HUES6 (cell line): ENCODE results near the gene NRGN.

Experiments
- H3K27ac ChIP-seq: 2 replicates; pipeline ENCODE4 v1.7.0; 2013; ENCODE audit warnings: low read depth, mild to moderate bottlenecking, low read length, inconsistent platforms
- H3K27me3 ChIP-seq: 2 replicates; pipeline ENCODE4 v1.6.1; 2013; ENCODE audit warnings: low read length; ENCODE audit not compliant: control insufficient read depth, insufficient read depth
- H3K36me3 ChIP-seq: 2 replicates; pipeline ENCODE4 v1.6.1; 2013; ENCODE audit warnings: low read length; ENCODE audit not compliant: control insufficient read depth, insufficient read depth
- H3K4me1 ChIP-seq: 2 replicates; pipeline ENCODE4 v1.6.1; 2013; ENCODE audit warnings: low read length; ENCODE audit not compliant: control insufficient read depth, insufficient read depth
- H3K4me3 ChIP-seq: 2 replicates; pipeline ENCODE4 v1.5.1; 2013; ENCODE audit warnings: low read depth, low read length
- H3K9ac ChIP-seq: one replicate; pipeline ENCODE4 v1.6.1; 2013; ENCODE audit warnings: mild to moderate bottlenecking, low read length
- H3K9me3 ChIP-seq: 2 replicates; pipeline ENCODE4 v1.6.1; 2013; ENCODE audit warnings: low read depth, low read length; ENCODE audit not compliant: control insufficient read depth, insufficient read depth

NRGN gene

DNA sequence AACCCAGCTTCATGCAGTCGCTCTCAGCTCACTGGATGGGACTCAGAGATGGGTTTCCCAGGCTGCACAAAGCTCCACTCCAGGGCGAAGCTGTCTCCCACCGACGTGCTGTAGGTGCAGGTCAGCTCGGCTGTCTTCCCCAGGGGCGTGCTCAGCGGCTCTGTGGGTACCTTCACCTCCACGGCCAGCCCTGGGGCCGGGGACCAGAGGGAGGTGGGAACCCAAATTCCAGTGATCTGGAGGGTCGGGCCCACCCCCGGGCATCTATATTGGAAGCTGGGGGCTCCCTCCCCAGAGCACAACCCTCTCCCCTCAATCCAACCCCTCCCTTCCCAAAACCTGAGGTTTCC lies 11.6 kb downstream of the NRGN start:
- peaks cover 98% of the 10 kb centered on the region for H3K27me3 ChIP-seq
- no peaks in the 10 kb centered on the region for H3K36me3 ChIP-seq
- H3K4me1 ChIP-seq: peaks cover 32% of the 10 kb centered on the region
- no peak overlapping the region for H3K9ac ChIP-seq
- H3K4me3 ChIP-seq: peak overlapping the region; percentile 46
- no peaks in the 10 kb centered on the region for H3K9me3 ChIP-seq
- H3K27ac ChIP-seq: no peak overlapping the region

DNA sequence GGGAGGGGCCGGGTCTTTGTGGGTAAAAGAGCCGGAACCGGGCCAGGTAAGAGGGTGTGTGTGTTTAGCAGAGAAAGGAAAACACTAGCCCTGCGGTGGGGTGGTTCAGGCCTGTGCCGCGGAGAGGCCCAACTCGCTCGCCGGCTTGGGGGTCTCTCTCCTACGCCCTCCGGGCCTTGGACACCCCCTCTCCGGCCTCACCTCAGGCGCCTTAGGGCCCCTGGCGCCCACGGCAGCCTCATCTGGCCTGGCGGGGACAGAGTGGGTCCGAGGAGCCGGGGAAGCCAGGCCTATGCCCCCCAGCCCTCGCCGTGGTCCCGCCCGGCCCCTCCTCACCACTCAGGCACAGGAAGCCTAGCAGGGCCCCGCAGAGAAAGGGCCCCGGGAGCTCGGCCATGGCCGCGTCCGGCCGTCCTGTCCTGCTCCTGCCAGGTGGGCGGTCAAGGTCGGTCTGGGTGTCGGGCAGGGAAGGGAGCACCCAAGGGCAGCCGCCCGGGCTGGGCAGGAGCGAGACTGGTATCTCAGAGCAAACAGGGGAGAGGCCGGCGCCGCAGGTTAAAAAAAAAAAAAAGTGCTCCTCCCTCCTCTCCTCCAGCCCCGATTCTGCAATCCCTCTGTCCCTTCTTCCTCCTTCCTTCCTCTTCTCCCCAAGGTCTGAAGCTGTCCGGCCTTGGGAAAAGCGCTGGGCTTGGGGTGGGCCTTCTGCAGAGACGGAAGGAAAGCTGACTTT lies 12.2 kb downstream of the NRGN start, which contains the start of gene VSIG2:
VSIG2 (minus strand) TSS at position 515 of the 730 bp plus-strand sequence; CDS start at position 397, 118 bp downstream.
- H3K9me3 ChIP-seq: no peaks in the 10 kb centered on the region
- peak within 1 kb of the TSS; percentile 46 for H3K4me3 ChIP-seq
- H3K27ac ChIP-seq: no peak within 1 kb of the TSS
- H3K36me3 ChIP-seq: no peaks in the 10 kb centered on the region
- no peak within 1 kb of the TSS for H3K9ac ChIP-seq
- H3K27me3 ChIP-seq: peaks cover 99% of the 10 kb centered on the region
- H3K4me1 ChIP-seq: peaks cover 35% of the 10 kb centered on the region

DNA sequence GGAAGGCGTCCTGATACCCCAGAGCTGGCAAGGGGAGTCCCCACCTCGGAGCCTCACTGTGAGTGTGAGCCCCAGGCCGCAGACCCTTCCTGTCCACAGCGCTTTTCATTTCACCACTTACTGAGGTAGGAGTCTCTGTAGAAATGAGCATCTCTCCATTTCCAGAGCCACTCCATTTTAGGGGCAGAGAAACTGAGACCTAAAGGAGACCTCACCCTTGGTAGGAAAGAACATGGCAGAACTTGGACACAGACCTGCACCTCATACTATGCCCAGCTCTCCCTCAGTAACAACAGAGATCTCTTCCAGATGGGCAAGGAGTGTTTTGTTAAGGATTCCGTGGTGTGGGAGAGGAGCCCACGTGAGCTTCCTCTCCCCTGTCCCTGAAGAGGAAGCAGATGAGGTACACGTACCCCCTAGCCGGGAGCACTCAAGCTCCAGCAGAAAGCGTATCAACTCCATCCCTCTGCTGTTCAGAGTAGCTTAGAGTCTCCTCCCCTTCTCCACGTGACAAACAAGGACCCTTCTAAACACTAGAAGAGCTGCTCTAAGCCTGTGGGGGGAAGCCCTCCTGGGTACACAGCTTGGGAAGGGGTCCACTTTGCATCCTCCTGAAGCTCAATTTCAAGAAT lies 12.8 kb downstream of the NRGN start:
- Histone ChIP-seq H3K36me3 (no peaks in the 10 kb centered on the region), H3K27ac (no peak overlapping the region), H3K27me3 (peaks cover 99% of the 10 kb centered on the region), H3K9ac (no peak overlapping the region), H3K4me1 (peaks cover 29% of the 10 kb centered on the region), H3K9me3 (no peaks in the 10 kb centered on the region), H3K4me3 (peak overlapping the region; percentile 46)

DNA sequence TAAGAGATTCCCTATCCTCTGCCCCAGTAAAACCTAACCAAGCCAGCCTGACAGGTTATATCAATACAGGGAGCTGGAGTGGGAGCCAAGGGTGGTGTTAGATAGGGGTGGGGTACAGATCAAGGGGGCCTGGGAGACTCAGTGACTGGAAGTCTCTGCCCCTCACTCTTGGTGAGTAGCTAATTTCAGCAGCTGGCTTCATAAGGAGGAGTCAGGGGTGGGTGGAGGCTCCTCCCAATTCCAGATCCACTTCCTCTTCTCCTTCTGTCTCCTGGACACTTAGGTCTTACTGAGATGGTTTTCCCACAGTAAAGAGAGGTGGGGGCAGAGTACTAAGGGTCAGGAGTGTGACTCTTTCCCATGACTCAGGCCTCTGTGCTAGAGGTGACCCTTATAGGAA lies 13.5 kb downstream of the NRGN start:
- Histone ChIP-seq H3K4me1 (peaks cover 27% of the 10 kb centered on the region), H3K4me3 (no peak overlapping the region), H3K9me3 (no peaks in the 10 kb centered on the region), H3K36me3 (no peaks in the 10 kb centered on the region), H3K9ac (no peak overlapping the region), H3K27me3 (peaks cover 99% of the 10 kb centered on the region), H3K27ac (no peak overlapping the region)

DNA sequence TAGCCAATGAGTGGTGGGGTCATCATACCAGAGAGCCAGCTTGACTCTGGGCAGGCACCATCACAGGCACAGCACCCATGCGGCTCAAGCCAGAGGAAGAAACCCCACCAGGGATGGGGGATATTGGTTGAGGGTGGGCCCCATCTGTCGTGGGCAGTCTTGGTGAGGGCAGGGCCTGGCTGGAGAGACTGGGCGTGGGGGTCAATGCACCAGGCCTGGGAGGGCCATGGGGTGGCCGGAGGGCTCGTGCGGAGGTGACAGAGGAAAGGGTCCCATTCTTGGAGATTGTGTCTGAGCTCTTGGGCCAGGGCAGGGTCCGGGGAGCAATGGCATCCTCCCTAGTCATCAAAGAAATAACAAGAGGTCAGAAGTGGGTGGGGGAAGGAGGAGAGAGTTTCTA lies 13.9 kb downstream of the NRGN start:
- no peaks in the 10 kb centered on the region for H3K36me3 ChIP-seq
- H3K9ac ChIP-seq: no peak overlapping the region
- no peak overlapping the region for H3K4me3 ChIP-seq
- H3K9me3 ChIP-seq: no peaks in the 10 kb centered on the region
- peaks cover 27% of the 10 kb centered on the region for H3K4me1 ChIP-seq
- H3K27ac ChIP-seq: no peak overlapping the region
- peaks cover 99% of the 10 kb centered on the region for H3K27me3 ChIP-seq

DNA sequence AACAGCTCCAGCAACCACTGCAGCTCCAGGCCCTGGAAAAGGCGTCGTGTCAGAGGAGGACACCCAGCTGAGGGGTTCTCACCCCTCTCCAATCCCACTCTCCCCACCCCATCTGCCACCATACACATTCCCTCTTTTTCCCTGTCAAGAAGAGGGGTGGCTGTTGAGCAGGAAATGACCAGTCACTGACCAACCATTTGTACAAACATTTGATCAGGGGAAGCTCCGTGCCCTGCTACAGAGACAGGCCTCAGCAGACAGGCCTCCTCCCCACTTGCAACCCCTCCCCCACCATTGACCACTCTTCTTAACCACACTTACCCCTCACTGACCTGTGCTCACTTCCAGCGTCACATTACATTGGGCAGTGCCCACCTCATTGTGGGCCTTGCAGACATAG lies 14.6 kb downstream of the NRGN start:
- H3K9me3 ChIP-seq: no peaks in the 10 kb centered on the region
- H3K4me3 ChIP-seq: no peak overlapping the region
- H3K27ac ChIP-seq: no peak overlapping the region
- peaks cover 99% of the 10 kb centered on the region for H3K27me3 ChIP-seq
- H3K9ac ChIP-seq: no peak overlapping the region
- no peaks in the 10 kb centered on the region for H3K36me3 ChIP-seq
- peaks cover 30% of the 10 kb centered on the region for H3K4me1 ChIP-seq

GRCh38 chr11:124754710-124755109 lies 15.0 kb downstream of the NRGN start:
- H3K36me3 ChIP-seq: no peaks in the 10 kb centered on the region
- no peak overlapping the region for H3K4me3 ChIP-seq
- no peak overlapping the region for H3K27ac ChIP-seq
- no peaks in the 10 kb centered on the region for H3K9me3 ChIP-seq
- H3K9ac ChIP-seq: no peak overlapping the region
- H3K27me3 ChIP-seq: peaks cover 99% of the 10 kb centered on the region
- peaks cover 34% of the 10 kb centered on the region for H3K4me1 ChIP-seq

- H3K4me3 ChIP-seq: no peak overlapping the region
- H3K27ac ChIP-seq: no peak overlapping the region
- no peak overlapping the region for H3K9ac ChIP-seq
- peaks cover 99% of the 10 kb centered on the region for H3K27me3 ChIP-seq
- H3K36me3 ChIP-seq: no peaks in the 10 kb centered on the region
- peaks cover 44% of the 10 kb centered on the region for H3K4me1 ChIP-seq
- no peaks in the 10 kb centered on the region for H3K9me3 ChIP-seq
Observed at GRCh38 chr11:124756033-124756752, 16.5 kb downstream of the NRGN start.

- no peaks in the 10 kb centered on the region for H3K36me3 ChIP-seq
- no peak overlapping the region for H3K4me3 ChIP-seq
- no peak overlapping the region for H3K9ac ChIP-seq
- H3K27me3 ChIP-seq: peaks cover 99% of the 10 kb centered on the region
- no peaks in the 10 kb centered on the region for H3K9me3 ChIP-seq
- no peak overlapping the region for H3K27ac ChIP-seq
- H3K4me1 ChIP-seq: peaks cover 41% of the 10 kb centered on the region
Observed at GRCh38 chr11:124756753-124757227, 17.0 kb downstream of the NRGN start.

DNA sequence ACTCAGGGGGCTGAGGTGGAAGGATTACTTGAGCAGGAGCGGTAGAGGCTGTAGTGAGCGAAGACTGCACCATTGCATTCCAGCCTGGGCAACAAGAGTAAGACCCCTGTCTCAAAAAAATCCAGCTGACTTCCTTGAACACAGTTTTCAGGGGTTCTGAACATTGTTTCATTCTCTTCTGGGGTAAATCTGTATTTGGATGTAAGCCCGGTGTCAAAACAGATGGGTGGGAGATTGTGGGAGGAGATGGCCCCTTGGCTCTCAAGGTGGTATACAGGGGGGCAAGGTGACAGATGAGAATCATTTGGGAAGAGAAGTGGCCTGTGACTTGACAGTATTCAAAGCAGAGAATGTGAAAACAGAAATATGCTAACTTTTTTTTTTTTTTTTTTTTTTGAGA lies 17.6 kb downstream of the NRGN start:
- Histone ChIP-seq H3K9me3 (no peaks in the 10 kb centered on the region), H3K36me3 (no peaks in the 10 kb centered on the region), H3K27me3 (peaks cover 99% of the 10 kb centered on the region), H3K4me3 (no peak overlapping the region), H3K27ac (no peak overlapping the region), H3K4me1 (peaks cover 35% of the 10 kb centered on the region), H3K9ac (no peak overlapping the region)
